ENCODE results near the gene ZFYVE19.

The ZFYVE19 gene

GRCh38 chr15:40775740-40776536 is 31.0 kb upstream of the ZFYVE19 start:
- no peak for DNase-seq (ENCODE audit: low spot score)

- peak; percentile 62 for DNase-seq (ENCODE audit: low spot score)
These were observed 30.2 kb upstream of the ZFYVE19 start for GRCh38 chr15:40776537-40777141.

GRCh38 chr15:40782609-40783227 is 24.2 kb upstream of the ZFYVE19 start:
- peak; percentile 80 for DNase-seq (ENCODE audit: low spot score)

GRCh38 chr15:40785164-40785563 is 21.7 kb upstream of the ZFYVE19 start:
- DNase-seq (ENCODE audit: low spot score), result no peak

GRCh38 chr15:40785814-40786213 is 21.1 kb upstream of the ZFYVE19 start:
- DNase-seq (ENCODE audit: low spot score), result no peak

- peak; percentile 59 for DNase-seq (ENCODE audit: low spot score)
These were observed 19.5 kb upstream of the ZFYVE19 start for GRCh38 chr15:40787344-40787841.

- no peak for DNase-seq (ENCODE audit: low spot score)
These were observed 18.9 kb upstream of the ZFYVE19 start for GRCh38 chr15:40787991-40788390.

GRCh38 chr15:40789119-40789518 is 17.8 kb upstream of the ZFYVE19 start:
- no peak for DNase-seq (ENCODE audit: low spot score)

- no peak for DNase-seq (ENCODE audit: low spot score)
These were observed 16.9 kb upstream of the ZFYVE19 start for GRCh38 chr15:40789999-40790398.

GRCh38 chr15:40790718-40791117 is 16.2 kb upstream of the ZFYVE19 start:
- no peak for DNase-seq (ENCODE audit: low spot score)

- DNase-seq (ENCODE audit: low spot score), result no peak
These were observed 14.5 kb upstream of the ZFYVE19 start for GRCh38 chr15:40792394-40792793.

- DNase-seq (ENCODE audit: low spot score), result no peak
These were observed 13.5 kb upstream of the ZFYVE19 start for GRCh38 chr15:40793216-40793989.

- no peak for DNase-seq (ENCODE audit: low spot score)
These were observed 10.8 kb upstream of the ZFYVE19 start for GRCh38 chr15:40796041-40796440.

GRCh38 chr15:40796512-40796911 is 10.4 kb upstream of the ZFYVE19 start:
- DNase-seq (ENCODE audit: low spot score), result no peak

- DNase-seq (ENCODE audit: low spot score), result no peak
These were observed 7.4 kb upstream of the ZFYVE19 start for GRCh38 chr15:40799523-40799922.

- DNase-seq (ENCODE audit: low spot score), result no peak
These were observed 3.8 kb upstream of the ZFYVE19 start for GRCh38 chr15:40803076-40803475.

- no peak for DNase-seq (ENCODE audit: low spot score)
These were observed 3.2 kb upstream of the ZFYVE19 start for GRCh38 chr15:40803688-40804087.

GRCh38 chr15:40806672-40807027 is 239 bp upstream of the ZFYVE19 start:
- DNase-seq (ENCODE audit: low spot score), result no peak

- DNase-seq (ENCODE audit: low spot score), result no peak
These were observed 1.1 kb downstream of the ZFYVE19 start for GRCh38 chr15:40807888-40808461.

GRCh38 chr15:40808861-40809450 is 2.1 kb downstream of the ZFYVE19 start:
- DNase-seq (ENCODE audit: low spot score), result no peak

GRCh38 chr15:40812721-40813425 is 6.0 kb downstream of the ZFYVE19 start:
- DNase-seq (ENCODE audit: low spot score), result no peak
